Kidney (tissue), 14 donors: Measurements from ENCODE around the gene MACROD2. TPM values are rescaled to one million over a fixed set of nuclear protein-coding genes. Genes with fewer than 3 reads are reported as not detected.

Experiments
- DNase-seq, 5 donors: peaks; one replicate each; pipeline ENCODE4 v3.0.0-alpha.2; 2013 to 2020
- FAIRE-seq: peaks from 2 replicates; lab custom pipeline; 2012; peaks lifted over from hg19 to GRCh38; lab: Jason Lieb, UNC
- H3K27ac ChIP-seq, 2 donors: one replicate each; pipeline ENCODE4 v1.7.0; 2013; ENCODE audit warnings: low read depth in 2 of 2, low read length in 2 of 2, inconsistent platforms in 1 of 2
- H3K27me3 ChIP-seq: one replicate; pipeline ENCODE4 v1.7.1; 2013; ENCODE audit warnings: low read length, inconsistent platforms; ENCODE audit not compliant: control insufficient read depth, insufficient read depth
- H3K36me3 ChIP-seq, 3 donors: one replicate each; pipeline versions ENCODE4 v1.7.0 to v1.7.1; 2013; ENCODE audit warnings: low read length in 3 of 3, control low read depth in 1 of 3, inconsistent platforms in 1 of 3; ENCODE audit not compliant: insufficient read depth in 3 of 3, control insufficient read depth in 2 of 3
- H3K4me1 ChIP-seq, 3 donors: one replicate each; pipeline versions ENCODE4 v1.7.0 to v1.7.1; 2013; ENCODE audit warnings: low read length in 3 of 3, inconsistent platforms in 1 of 3, low read depth in 1 of 3; ENCODE audit not compliant: control insufficient read depth in 2 of 3, insufficient read depth in 2 of 3
- H3K4me3 ChIP-seq, 3 donors: one replicate each; pipeline versions ENCODE4 v1.7.0 to v1.8.1; 2013; ENCODE audit warnings: low read length in 3 of 3, control low read depth in 1 of 3, inconsistent platforms in 1 of 3
- H3K9ac ChIP-seq, 3 donors: one replicate each; pipeline versions ENCODE4 v1.7.0 to v1.7.1; 2013; ENCODE audit warnings: low read length in 3 of 3, control low read depth in 1 of 3, inconsistent platforms in 1 of 3
- H3K9me3 ChIP-seq, 3 donors: one replicate each; pipeline versions ENCODE4 v1.7.0 to v1.7.1; 2013; ENCODE audit warnings: low read length in 3 of 3, control low read depth in 1 of 3, inconsistent platforms in 1 of 3; ENCODE audit not compliant: control insufficient read depth in 2 of 3, insufficient read depth in 1 of 3
- CTCF ChIP-seq: IDR thresholded peaks from 3 replicates; pipeline ENCODE4 v1.5.1; 2012; ENCODE audit warnings: mild to moderate bottlenecking, moderate library complexity, borderline replicate concordance; ENCODE audit not compliant: insufficient read depth; ENCODE audit errors: extremely low read depth
- intact Hi-C: fragments of 100-400 bp; cut with DNase I; formaldehyde crosslinking; loops from one replicate; pipeline ENCODE4 v1.11.1; 2022
- polyA plus RNA-seq: library from polyadenylated mRNA; stranded (reverse); fragments of 350-450 nt; fragmentation: Illumina TruSeq; extraction: RNeasy Lipid Tissue Mini Kit (QIAGEN cat#74804); gene quantifications from one replicate; pipeline ENCODE4 v1.2.3, GENCODE V29; 2014; ENCODE audit warnings: low read depth, low replicate concordance; ENCODE audit not compliant: insufficient read depth
- total RNA-seq: library from RNA; stranded (reverse); fragmentation: NEBNext Ultra II Directional; extraction: Animal tissue kit (Norgen Biotek cat#: 25700); gene quantifications from one replicate; pipeline ENCODE4 v1.2.1, GENCODE V29; 2021
- donor health status: control.
- donor health status: control.
- donor health status: control.
- donor health status: control.
- donor health status: control.
- donor health status: DM: yes; HTN: yes; CAD: no.
- donor health status: Normal renal cell carcinoma (clear cell type).

Gene MACROD2
- total and polyA plus RNA-seq, 2 donors from 2014 or later = 3.0 to 10.0 TPM

DNA sequence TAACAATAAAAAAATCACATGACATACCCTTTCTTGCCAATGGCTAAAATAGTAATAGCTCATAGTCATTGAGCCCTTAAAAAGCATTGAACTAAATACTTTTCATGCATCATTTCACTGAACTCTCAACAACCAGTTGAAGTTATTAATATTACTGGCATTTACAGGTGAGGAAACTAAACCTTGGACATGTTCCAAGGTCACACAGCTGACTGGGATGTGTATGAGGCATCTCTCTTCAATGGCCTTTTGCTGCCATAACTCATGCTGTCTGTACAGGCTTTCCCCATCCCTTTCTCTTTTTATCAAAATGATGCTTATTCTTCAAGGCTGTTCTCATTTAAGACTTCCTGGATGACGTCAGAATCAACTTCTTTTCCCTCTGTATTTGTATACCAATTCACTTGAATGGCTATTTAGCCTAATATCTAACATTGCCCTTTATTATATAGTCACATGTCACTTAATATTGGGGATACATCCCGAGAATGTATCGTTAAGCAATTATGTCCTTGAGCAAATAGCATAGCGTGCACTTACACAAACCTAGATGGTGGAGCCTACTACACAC, 2101.5 kb downstream of the MACROD2 start:
- H3K9me3 ChIP-seq = no peaks in the 10 kb centered on the region
- no peak for TF ChIP-seq CTCF
- DNase-seq (no peak), FAIRE-seq (no peak)
- H3K4me1 ChIP-seq = no peaks in the 10 kb centered on the region
- no peak overlapping the region for H3K27ac ChIP-seq
- no peak overlapping the region for H3K9ac ChIP-seq
- H3K27me3 ChIP-seq = no peaks in the 10 kb centered on the region
- intact Hi-C loops = no loop called here
- H3K4me3 ChIP-seq = no peak overlapping the region
- H3K36me3 ChIP-seq = no peaks in the 10 kb centered on the region

- Histone ChIP-seq H3K27ac (no peak overlapping the region), H3K27me3 (no peaks in the 10 kb centered on the region), H3K9me3 (no peaks in the 10 kb centered on the region), H3K4me1 (no peaks in the 10 kb centered on the region), H3K4me3 (no peak overlapping the region), H3K9ac (no peak overlapping the region), H3K36me3 (no peaks in the 10 kb centered on the region)
- FAIRE-seq = no peak
- DNase-seq = no peak
- intact Hi-C loops = no loop called here
- TF ChIP-seq CTCF = no peak
These were observed 2102.5 kb downstream of the MACROD2 start for GRCh38 chr20:16097788-16098187.

GRCh38 chr20:16098890-16099639, 2103.7 kb downstream of the MACROD2 start:
- Histone ChIP-seq H3K36me3 (no peaks in the 10 kb centered on the region), H3K4me3 (no peak overlapping the region), H3K9me3 (no peaks in the 10 kb centered on the region), H3K27me3 (no peaks in the 10 kb centered on the region), H3K9ac (no peak overlapping the region), H3K4me1 (no peaks in the 10 kb centered on the region), H3K27ac (no peak overlapping the region)
- no peak for FAIRE-seq
- intact Hi-C loops = no loop called here
- TF ChIP-seq CTCF = no peak
- no peak for DNase-seq
